ENCODE results near the gene DEDD.

Gene DEDD, protein sequence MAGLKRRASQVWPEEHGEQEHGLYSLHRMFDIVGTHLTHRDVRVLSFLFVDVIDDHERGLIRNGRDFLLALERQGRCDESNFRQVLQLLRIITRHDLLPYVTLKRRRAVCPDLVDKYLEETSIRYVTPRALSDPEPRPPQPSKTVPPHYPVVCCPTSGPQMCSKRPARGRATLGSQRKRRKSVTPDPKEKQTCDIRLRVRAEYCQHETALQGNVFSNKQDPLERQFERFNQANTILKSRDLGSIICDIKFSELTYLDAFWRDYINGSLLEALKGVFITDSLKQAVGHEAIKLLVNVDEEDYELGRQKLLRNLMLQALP

DNA sequence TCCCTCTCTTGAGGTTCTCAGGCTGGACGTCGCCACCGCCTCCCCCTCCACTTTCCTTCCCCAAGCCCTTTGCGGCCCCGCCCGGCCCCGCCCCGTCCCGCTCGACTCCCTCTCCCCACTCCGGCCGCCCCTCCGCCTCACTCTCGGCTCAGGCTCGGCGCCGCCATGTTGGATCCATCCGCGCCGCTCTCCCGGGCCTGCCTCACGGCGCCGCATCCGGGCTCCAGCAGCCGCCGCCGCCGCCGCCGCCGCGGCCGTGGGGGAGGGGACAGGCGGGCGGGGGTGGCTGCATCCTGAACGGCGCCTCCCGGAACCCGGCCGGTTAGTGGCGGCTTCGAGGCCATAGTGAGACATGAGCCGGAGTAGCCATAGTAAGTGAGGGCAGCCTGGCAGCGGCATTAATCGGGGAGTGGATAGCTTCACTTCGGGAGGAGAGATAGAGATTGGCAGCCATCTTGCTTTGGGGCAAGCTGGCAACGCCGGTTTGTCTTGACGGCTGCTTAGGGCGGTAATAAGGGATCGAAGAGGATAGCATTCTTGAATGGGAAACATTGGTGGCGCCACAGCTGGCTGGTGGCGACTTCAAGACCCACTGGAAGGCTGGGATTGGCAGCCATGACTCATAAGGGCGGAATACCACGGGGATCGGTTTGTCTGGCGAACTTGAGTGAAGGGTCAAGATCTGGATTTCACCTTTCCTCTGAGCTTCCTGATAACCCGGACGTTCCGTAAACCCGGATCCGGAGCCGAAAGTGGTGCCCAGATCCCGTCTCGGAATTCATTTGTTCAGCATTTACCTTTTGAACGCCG is at the start of gene DEDD:
TSS of gene DEDD (minus strand) at position 258 of the 810 bp plus-strand sequence. CDS start 8,205 bp downstream, outside the sequence.
- DNase-seq: peak; percentile 99

- peak; percentile 43 for DNase-seq
These were observed 49.7 kb upstream of the DEDD start for GRCh38 chr1:161182214-161182613.

DNA sequence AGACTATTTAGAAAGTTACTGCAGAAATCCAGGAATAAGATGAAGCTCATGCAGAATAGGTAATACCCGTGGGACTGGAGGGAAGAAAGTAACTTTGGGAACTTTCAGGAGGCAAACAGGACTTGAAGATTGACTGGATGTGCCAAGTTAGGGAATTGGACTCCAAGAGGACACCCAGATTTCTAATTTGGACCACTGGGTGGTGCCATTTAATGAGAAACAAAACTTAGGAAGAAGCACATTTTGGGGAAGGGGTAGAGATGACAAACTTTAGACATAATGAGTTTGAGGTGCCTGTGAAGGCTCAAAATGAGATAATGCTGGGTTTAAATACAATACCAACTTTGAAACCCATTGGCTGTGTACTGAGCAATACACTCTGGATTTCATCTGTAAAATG is 48.2 kb upstream of the DEDD start:
- DNase-seq: peak; percentile 45

- no peak for DNase-seq
These were observed 47.2 kb upstream of the DEDD start for GRCh38 chr1:161179698-161180097.

DNA sequence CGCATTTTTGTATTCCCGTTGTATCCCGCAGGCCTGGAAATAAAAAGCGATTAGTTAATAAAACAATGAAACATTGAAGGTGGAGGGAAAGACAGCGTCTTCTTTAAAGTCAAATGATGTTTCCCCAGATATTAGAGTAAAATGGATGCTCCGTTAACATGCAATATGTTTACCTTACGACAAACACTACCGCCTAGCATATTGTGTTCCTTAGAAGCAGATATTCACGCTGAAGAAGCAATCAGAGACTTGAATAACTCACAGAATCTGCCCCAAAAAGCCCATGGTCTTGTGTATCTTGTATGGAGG is 45.4 kb upstream of the DEDD start:
- DNase-seq: no peak

- peak; percentile 90 for DNase-seq
These were observed 44.9 kb upstream of the DEDD start, which contains the start of gene B4GALT3 for GRCh38 chr1:161177112-161177935. Gene B4GALT3 (minus strand): TSS chr1:161177507. CDS start chr1:161176060, 1,447 bp downstream.

DNA sequence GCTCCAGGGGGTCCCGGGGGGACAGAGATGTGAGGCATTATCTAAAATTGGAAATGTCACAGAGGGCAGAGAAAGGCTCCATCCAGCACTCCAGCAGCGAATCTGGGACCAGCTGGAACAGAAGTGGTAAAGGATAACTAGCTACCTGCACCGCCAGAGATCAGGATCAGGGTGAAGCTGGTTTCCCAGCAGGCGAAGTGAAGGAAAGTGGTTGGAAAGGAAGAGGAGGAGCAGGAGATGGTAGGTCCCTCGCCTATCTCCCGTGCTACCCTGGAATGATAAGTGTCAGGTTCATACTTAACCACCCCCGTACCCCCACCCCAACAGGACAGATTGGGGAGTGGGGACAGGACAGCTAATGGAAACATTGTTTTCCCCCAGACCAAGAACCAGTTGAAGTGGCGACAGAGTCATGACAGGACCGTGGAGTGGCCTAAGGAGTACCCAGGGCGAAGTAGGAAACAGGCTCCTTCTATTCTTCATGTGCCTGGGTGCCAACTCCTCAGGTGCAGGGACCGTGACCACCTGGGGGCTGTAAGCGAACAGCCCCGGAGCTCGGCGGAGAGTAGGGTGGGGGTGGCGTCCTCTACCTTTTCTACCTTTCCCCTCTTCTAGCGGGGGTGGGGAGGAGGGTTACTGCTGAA is 44.1 kb upstream of the DEDD start:
- DNase-seq: no peak

DNA sequence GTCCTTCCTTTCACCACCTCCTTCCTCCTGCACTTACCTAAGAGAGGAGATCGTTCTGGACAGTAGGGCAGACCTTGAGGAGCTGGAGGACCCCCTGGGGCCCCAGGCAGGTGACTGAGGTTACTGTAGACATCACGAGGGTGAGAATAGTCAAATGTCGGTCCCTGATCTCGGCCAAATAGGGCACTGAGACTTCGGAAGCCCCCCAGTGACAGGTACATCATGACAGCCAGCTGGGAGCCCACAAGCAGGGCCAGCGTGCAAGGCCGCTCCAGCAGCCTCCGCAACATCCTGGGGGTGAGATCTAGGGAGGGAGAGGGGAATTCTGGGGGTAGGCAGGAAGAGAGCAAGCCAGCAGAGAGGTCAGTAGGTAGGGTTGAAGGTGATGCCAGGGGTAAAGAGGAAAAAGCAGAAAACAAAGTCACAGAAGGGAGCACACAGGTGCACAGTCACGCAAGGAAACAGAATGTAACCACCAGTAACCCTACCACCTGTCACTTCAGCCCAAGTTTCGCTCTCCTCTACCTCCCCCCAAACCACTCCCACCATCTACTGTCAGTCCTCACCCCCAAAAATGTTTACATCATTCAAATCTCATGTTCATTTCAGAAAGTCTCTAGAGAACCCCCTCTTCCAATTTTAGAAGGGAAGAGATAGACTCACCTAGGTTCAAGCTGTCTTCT is 43.4 kb upstream of the DEDD start:
- DNase-seq: no peak

DNA sequence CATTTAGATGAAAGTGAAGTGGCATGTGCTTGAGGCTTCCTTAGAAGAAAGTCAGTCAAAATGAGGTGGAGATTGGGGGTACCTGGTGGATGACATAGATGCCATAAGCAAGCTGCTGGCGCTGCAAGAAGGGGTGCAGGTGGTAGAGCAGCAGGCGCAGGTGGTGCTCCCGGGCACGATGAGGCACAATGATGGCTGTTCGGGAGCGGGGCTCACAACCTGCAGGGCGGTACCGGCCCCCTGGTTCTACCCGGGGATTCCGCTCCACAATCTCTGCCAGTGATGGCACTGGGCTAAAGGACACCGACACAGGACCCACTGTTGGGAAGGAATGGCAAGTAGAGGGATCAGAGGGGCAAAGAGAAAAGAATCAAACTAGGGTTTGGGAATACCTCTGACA is 42.4 kb upstream of the DEDD start:
- DNase-seq: no peak

DNA sequence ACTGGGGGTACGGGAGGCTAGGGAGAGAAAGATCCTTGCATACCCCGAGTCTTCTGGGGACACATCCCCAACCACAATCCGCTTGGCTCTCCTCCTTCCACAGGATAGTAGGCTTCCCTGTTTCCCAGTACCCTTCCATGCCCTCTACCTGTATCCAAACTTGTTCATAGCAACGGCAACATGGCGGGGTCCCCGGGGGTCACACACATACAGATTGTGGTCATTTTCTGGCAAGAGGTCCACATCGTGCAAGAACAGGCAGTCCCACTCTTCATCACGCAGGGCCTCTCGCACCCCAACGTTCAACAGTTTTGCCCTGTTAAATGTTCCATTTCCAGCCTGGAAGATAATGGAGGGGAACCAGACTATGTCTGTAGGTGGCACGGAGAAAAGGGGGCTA is 41.2 kb upstream of the DEDD start:
- no peak for DNase-seq

DNA sequence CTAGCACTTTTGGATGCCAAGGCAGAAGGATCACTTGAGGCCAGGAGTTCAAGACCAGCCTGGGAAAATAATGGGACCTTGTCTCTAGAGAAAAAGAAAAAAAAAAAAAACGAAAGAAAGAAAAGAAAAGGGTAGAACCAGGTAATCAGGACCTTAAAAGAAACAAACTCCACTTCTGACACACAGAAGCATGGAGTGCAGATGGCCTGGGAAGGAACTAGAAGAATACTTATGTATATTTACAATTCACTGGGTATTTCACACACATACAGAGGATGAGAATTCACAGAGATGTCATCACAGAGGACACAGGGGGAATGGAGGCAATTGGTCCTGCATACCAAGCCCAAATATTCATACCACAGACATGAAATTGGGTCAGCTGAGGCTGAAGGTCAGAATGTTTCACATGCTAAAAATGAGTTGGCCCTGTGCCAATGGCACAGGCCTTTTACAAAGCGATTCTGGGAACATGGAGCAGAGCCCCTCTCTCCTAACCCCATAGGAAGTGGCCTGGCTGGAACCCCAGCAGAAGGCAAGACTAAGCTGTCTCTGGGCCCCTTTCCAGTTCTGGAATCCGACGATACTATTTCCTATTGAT is 40.4 kb upstream of the DEDD start:
- no peak for DNase-seq

GRCh38 chr1:161172349-161172748 is 39.9 kb upstream of the DEDD start:
- no peak for DNase-seq

- no peak for DNase-seq
These were observed 39.2 kb upstream of the DEDD start for GRCh38 chr1:161171696-161172095.

DNA sequence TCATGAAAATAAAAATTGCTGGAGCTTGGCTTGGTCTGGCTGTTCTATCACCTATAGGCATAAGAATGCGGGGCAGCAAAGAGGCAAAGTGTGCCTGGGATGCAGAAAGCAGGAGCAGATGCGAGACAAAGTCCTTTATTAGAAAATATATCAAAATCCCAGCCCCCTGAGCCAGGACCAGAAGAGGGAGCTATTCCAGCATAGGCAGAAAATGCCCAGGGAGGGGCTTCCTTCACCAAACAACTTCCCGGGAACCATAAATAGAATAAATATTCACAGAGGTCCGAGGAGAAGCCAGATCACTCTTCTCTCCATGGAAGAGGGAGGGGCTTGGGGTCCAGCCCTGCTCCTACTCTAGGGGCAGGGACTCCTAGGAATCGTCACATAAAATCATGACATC is 38.7 kb upstream of the DEDD start:
- DNase-seq: no peak

GRCh38 chr1:161168906-161169305 is 36.4 kb upstream of the DEDD start:
- no peak for DNase-seq

DNA sequence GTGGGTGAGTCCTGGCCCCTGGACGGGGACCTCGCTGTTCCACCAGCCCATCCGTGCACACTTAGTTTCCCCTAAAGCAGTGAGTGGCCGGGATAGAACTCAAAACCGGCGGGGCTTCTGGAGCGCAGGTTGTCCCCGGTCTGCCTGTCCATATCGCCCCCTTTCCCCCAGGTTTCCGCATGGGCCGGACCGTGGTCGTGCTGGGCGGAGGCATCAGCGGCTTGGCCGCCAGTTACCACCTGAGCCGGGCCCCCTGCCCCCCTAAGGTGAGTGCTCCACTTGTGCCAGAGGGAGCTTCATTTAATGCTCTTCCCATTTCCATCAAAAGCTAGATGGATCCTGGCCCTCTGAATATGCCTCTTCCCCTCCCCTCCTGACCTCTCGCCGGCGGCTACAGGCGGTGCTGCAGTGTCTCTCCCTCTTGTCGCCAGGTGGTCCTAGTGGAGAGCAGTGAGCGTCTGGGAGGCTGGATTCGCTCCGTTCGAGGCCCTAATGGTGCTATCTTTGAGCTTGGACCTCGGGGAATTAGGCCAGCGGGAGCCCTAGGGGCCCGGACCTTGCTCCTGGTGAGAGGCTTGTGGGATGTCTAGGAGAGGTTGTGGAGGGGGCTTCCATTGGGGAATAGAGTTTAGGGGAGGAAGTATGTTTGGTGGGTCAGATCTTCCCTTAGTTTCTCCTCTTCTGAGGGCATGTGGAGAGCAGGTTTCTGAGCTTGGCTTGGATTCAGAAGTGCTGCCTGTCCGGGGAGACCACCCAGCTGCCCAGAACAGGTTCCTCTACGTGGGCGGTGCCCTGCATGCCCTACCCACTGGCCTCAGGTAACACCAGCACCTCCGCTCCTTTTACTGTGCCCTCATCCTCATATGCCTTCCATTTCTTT is 34.4 kb upstream of the DEDD start:
- peak; percentile 68 for DNase-seq

- peak; percentile 100 for DNase-seq
These were observed 33.5 kb upstream of the DEDD start, which contains the start of gene PPOX for GRCh38 chr1:161165742-161166668. Gene PPOX (plus strand): TSS chr1:161166426. CDS start chr1:161166848, 422 bp downstream.

GRCh38 chr1:161164901-161165610 is 32.6 kb upstream of the DEDD start:
- no peak for DNase-seq

DNA sequence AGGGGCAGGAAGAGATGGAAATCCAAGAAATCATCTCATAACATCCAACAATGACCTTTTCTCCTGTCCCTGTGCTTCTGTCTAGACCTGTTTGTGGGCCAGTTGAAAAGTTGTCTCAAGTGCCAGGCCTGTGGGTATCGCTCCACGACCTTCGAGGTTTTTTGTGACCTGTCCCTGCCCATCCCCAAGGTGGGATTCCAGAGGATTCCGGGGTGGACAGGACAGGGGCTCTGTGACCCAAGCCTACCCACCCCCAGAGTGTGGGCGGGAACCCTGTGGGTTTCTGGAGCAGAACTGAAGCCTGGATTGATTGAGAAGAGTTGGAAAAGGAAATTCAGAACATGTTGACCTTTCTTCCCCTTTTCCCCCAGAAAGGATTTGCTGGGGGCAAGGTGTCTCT is 31.3 kb upstream of the DEDD start:
- no peak for DNase-seq

All from hematopoietic multipotent progenitor cell treated with erythropoietin and hydrocortisone succinate and interleukin-3 and kit ligand, for 8 days (in vitro differentiated cells).